ENCODE data around the gene EMCN.

GRCh38 chr4:100555611-100556337 lies 38.0 kb upstream of the EMCN start:
- TF ChIP-seq EZH2 (IDR thresholded peaks at IDR 0.05) (no peak), POLR2AphosphoS5 (IDR thresholded peaks at IDR 0.05; ENCODE audit: borderline replicate concordance, low read depth, low read length) (no peak)

Data from SK-N-MC (cell line).